Activated naive CD4-positive, alpha-beta T cell treated with anti-CD3 and anti-CD28 coated beads for 36 hours (primary cell): ENCODE measurements around the gene STAT4. TPM values are rescaled to one million over a fixed set of nuclear protein-coding genes. Genes with fewer than 3 reads are reported as not detected.

Source experiments
- CTCF ChIA-PET: fragments of 350-600 bp; sonication (Branson Sonifier 250); formaldehyde crosslinking; loops from one replicate; lab custom pipeline; 2021; ENCODE audit warnings: antibody characterized with exemption; lab: Charles Lee
- DNase-seq: peaks from one replicate; pipeline ENCODE4 v3.0.0-alpha.2; 2020
- H3K27ac Mint-ChIP-seq: one replicate; pipeline ENCODE4 v1.8.0; 2021; ENCODE audit warnings: mild to moderate bottlenecking, mixed read lengths
- H3K27me3 Mint-ChIP-seq: one replicate; pipeline ENCODE4 v1.8.0; 2021; ENCODE audit warnings: low read depth, mixed read lengths
- H3K36me3 Mint-ChIP-seq: one replicate; pipeline ENCODE4 v1.8.0; 2021; ENCODE audit warnings: low read depth, mixed read lengths
- H3K4me1 Mint-ChIP-seq: one replicate; pipeline ENCODE4 v1.8.0; 2021; ENCODE audit warnings: low read depth, mixed read lengths
- H3K4me3 Mint-ChIP-seq: one replicate; pipeline ENCODE4 v1.8.0; 2021; ENCODE audit warnings: mild to moderate bottlenecking, moderate library complexity, mixed read lengths
- H3K9me3 Mint-ChIP-seq: one replicate; pipeline ENCODE4 v1.8.0; 2021; ENCODE audit warnings: mixed read lengths
- intact Hi-C: fragments of 100-400 bp; cut with micrococcal nuclease; formaldehyde crosslinking; loops from one replicate; pipeline ENCODE4 v1.15.1; 2023
- total RNA-seq, 2 experiments: library from RNA; stranded (reverse); gene quantifications; one replicate each; pipeline ENCODE4 v1.2.3, GENCODE V29; 2021

Gene STAT4
- total RNA-seq, 2 experiments from 2014 or later = 53.9 to 54.6 TPM

GRCh38 chr2:191184457-191184856 is 33.7 kb upstream of the STAT4 start:
- Mint-ChIP-seq H3K27me3 (no peaks in the 10 kb centered on the region), H3K4me1 (peaks cover 44% of the 10 kb centered on the region), H3K9me3 (no peaks in the 10 kb centered on the region), H3K36me3 (no peaks in the 10 kb centered on the region), H3K4me3 (no peak overlapping the region), H3K27ac (no peak overlapping the region)
- intact Hi-C loops = no loop called here
- DNase-seq = no peak
- CTCF ChIA-PET = interaction anchor here (0.7 kb wide), 1 partner anchor 59 kb away, joined by 3 read pairs; no protein-coding TSS in a partner anchor

DNA sequence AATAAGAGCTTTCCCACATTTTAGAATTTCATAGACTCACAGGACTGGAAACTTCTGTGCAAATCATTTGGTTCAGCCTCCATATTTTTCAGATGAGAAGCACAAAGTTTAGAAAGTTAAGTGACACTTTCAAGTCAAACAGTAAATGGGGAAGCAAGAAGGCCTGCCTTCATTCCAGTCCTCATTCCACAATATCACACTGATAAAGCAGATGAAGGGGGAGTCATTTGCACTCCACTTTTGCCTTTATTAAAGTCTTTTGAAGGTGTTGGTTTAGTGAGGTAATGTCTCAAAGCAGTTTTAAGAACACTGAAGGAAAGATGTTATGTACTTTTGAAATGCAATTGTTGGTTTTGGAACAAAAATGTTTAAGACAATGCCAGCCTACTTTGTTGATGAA is 32.7 kb upstream of the STAT4 start:
- H3K4me3 Mint-ChIP-seq = no peak overlapping the region
- DNase-seq = no peak

GRCh38 chr2:191183081-191183480 is 32.3 kb upstream of the STAT4 start:
- H3K9me3 Mint-ChIP-seq = no peaks in the 10 kb centered on the region
- no peaks in the 10 kb centered on the region for H3K27me3 Mint-ChIP-seq
- no peak overlapping the region for H3K27ac Mint-ChIP-seq
- DNase-seq = no peak
- CTCF ChIA-PET = interaction anchor here (0.6 to 1.1 kb wide), 2 partner anchors 28 to 134 kb away, joined by 3 read pairs; no protein-coding TSS in a partner anchor
- no peaks in the 10 kb centered on the region for H3K36me3 Mint-ChIP-seq
- intact Hi-C loops = no loop called here
- H3K4me1 Mint-ChIP-seq = peaks cover 30% of the 10 kb centered on the region
- no peak overlapping the region for H3K4me3 Mint-ChIP-seq

More for the DNA sequence above, 32.7 kb upstream of the STAT4 start:
- peaks cover 35% of the 10 kb centered on the region for H3K4me1 Mint-ChIP-seq
- intact Hi-C loops = no loop called here
- H3K36me3 Mint-ChIP-seq = no peaks in the 10 kb centered on the region
- H3K27me3 Mint-ChIP-seq = no peaks in the 10 kb centered on the region
- H3K27ac Mint-ChIP-seq = no peak overlapping the region
- H3K9me3 Mint-ChIP-seq = no peaks in the 10 kb centered on the region
- CTCF ChIA-PET = interaction anchor here (0.6 to 1.1 kb wide), 2 partner anchors 29 to 134 kb away, joined by 3 read pairs; no protein-coding TSS in a partner anchor

GRCh38 chr2:191180713-191181112 is 29.9 kb upstream of the STAT4 start:
- H3K9me3 Mint-ChIP-seq = no peaks in the 10 kb centered on the region
- H3K27me3 Mint-ChIP-seq = no peaks in the 10 kb centered on the region
- CTCF ChIA-PET = no interaction called here
- H3K4me1 Mint-ChIP-seq = peaks cover 35% of the 10 kb centered on the region
- H3K27ac Mint-ChIP-seq = no peak overlapping the region
- intact Hi-C loops = loop anchor here (1.0 kb wide), 1 partner anchor 8 kb away; no protein-coding TSS in a partner anchor
- no peak overlapping the region for H3K4me3 Mint-ChIP-seq
- DNase-seq = peak; percentile 29
- no peaks in the 10 kb centered on the region for H3K36me3 Mint-ChIP-seq

DNA sequence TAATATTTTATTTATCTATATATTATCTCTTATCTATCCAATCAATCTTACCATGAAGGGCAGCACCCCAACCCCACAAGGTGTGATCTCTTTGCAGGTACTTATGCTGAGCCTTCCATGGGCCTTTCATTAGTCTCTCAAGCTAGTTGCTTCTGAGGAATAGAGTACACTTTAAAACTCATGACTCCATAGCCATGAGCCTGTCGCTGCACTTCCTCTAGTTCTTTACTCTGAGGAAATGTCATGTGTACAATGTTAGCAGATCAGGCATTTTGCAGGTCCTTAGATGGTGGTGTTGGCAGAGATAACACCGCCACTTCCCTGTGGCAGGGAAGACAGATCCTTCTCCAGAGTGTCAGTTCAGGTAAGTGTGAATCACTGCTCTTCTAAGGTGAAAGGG is 29.5 kb upstream of the STAT4 start:
- CTCF ChIA-PET = no interaction called here
- intact Hi-C loops = loop anchor here (1.0 kb wide), 1 partner anchor 8 kb away; no protein-coding TSS in a partner anchor
- Mint-ChIP-seq H3K27ac (no peak overlapping the region), H3K36me3 (no peaks in the 10 kb centered on the region), H3K4me1 (peaks cover 39% of the 10 kb centered on the region), H3K9me3 (no peaks in the 10 kb centered on the region), H3K4me3 (no peak overlapping the region), H3K27me3 (no peaks in the 10 kb centered on the region)
- DNase-seq = no peak

DNA sequence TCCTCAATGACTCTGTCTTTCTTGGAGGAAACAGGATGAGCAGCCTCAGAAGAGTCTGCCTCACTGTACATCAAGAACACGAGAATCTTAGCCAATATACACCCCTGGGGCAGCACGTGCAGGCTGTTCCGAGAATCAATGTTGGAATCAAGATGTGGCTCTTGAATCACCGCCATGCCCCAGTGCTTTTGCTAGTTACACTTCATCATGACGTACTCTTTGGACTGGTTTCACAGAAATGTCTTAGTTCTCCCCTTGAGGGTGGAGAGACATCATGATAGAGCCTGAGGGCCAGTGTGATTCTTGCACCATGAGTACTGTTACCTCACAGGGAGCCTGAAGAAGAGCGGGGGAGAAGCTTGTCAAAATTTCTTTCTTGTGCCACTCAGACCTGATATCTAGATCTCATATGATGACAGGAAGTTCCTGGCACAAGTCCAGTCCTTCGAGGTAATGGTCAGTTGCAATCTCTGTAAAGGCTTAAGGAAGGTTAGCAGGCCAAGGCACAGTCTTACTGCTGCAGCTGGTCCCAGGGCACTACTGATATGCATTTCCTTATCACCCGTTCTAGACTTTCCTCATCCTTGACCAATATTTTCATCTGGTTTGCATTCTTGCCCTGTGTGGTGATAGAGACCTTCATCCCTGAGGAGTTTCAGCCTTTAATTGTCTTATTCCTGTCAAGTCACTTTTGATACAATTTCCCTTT is 28.2 kb upstream of the STAT4 start:
- no peaks in the 10 kb centered on the region for H3K36me3 Mint-ChIP-seq
- no peaks in the 10 kb centered on the region for H3K9me3 Mint-ChIP-seq
- CTCF ChIA-PET = interaction anchor here (1.6 kb wide), 1 partner anchor 127 kb away, joined by 3 read pairs; no protein-coding TSS in a partner anchor
- H3K4me3 Mint-ChIP-seq = no peak overlapping the region
- no peak overlapping the region for H3K27ac Mint-ChIP-seq
- no peak for DNase-seq
- no peaks in the 10 kb centered on the region for H3K27me3 Mint-ChIP-seq
- intact Hi-C loops = no loop called here
- H3K4me1 Mint-ChIP-seq = peaks cover 38% of the 10 kb centered on the region

DNA sequence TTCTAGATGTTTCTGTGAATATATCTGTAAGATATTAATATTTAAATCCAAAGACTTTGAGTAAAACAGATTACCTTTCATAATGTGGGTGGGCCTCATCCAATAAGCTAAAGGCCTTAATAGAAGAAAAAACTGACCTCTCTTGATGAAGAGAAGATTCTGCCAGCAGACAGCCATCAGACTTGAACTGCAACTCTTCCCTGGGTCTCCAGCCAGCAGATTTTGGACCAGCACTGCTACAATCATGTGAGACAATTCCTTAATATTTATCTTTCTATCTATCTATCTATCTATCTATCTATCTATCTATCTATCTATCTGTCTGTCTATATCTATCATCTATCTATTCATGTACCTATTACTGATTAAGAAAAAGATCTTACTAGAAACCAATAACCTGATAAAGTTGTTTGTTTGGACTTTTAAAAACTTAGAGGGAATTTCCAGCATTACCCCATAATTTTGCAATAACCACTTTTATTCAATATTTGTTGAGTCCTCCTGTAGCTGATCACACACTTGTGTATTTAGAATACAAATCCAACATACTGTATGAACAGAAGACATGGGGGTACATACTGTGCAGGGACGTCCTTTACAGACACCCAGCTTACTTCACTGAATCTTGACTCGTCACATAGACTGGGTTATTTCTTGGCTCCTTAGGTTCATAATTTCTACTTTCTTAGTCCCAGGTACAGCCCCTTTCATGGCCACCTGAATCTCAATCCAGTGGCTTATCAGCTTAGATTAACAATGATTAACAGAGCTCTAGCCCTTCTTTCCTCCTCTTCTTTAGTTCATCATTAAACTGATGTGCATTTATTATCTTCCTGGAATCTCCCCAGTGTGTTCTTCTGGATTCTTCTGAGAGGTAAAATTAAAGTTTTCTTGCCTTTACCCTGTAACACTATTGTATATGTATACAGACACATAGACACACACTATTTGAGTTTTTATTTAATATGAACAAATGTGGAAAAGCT is 27.2 kb upstream of the STAT4 start:
- no peaks in the 10 kb centered on the region for H3K36me3 Mint-ChIP-seq
- no peak for DNase-seq
- H3K27me3 Mint-ChIP-seq = no peaks in the 10 kb centered on the region
- CTCF ChIA-PET = interaction anchor here (0.6 to 1.6 kb wide), 2 partner anchors 28 to 126 kb away, joined by 3 read pairs; no protein-coding TSS in a partner anchor
- H3K27ac Mint-ChIP-seq = no peak overlapping the region
- intact Hi-C loops = no loop called here
- H3K4me1 Mint-ChIP-seq = peaks cover 44% of the 10 kb centered on the region
- H3K9me3 Mint-ChIP-seq = no peaks in the 10 kb centered on the region
- no peak overlapping the region for H3K4me3 Mint-ChIP-seq

DNA sequence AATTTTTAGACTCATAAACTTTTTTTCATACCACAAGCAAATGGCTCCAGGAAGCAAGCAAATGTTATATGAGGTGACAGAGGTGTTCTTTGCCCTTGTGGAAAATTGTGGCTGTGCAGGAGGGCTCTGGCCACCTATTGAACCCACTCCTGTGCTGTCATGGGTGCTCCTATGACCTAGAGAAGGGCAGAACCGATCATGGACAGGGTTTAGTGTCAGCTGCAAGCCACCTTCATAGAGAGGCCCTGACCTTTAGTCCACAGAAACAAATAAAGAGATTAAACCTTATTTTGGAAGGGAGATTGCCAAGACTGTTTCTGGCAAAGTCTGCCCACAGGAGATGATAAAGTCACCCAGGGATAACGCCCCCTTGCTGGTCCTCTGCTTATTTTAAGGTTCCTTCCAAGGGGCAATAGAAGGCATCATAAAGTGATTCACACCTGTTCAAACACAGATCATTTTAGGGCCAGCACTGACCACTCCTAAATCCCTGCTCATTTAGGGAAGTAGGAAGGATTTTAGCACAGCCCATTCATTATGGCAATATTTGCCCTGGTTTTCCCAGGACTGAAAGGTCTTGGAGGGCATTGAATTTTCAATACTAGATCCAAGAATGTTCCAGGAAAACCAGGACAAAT is 26.1 kb upstream of the STAT4 start:
- no peaks in the 10 kb centered on the region for H3K9me3 Mint-ChIP-seq
- DNase-seq = no peak
- no peak overlapping the region for H3K27ac Mint-ChIP-seq
- H3K27me3 Mint-ChIP-seq = no peaks in the 10 kb centered on the region
- H3K36me3 Mint-ChIP-seq = no peaks in the 10 kb centered on the region
- peaks cover 54% of the 10 kb centered on the region for H3K4me1 Mint-ChIP-seq
- CTCF ChIA-PET = interaction anchor here (1.9 kb wide), 1 partner anchor 21 kb away, joined by 6 read pairs; no protein-coding TSS in a partner anchor
- intact Hi-C loops = no loop called here
- H3K4me3 Mint-ChIP-seq = no peak overlapping the region

- H3K27me3 Mint-ChIP-seq = no peaks in the 10 kb centered on the region
- no peaks in the 10 kb centered on the region for H3K36me3 Mint-ChIP-seq
- intact Hi-C loops = no loop called here
- CTCF ChIA-PET = interaction anchor here (0.8 to 1.9 kb wide), 4 partner anchors 14 to 124 kb away, joined by 3 to 6 read pairs (median 3); no protein-coding TSS in a partner anchor
- peaks cover 60% of the 10 kb centered on the region for H3K4me1 Mint-ChIP-seq
- no peak for DNase-seq
- H3K9me3 Mint-ChIP-seq = no peaks in the 10 kb centered on the region
- no peak overlapping the region for H3K27ac Mint-ChIP-seq
- H3K4me3 Mint-ChIP-seq = no peak overlapping the region
These were observed 25.5 kb upstream of the STAT4 start for GRCh38 chr2:191176305-191176704.

- H3K27ac Mint-ChIP-seq = no peak overlapping the region
These were observed 23.6 kb upstream of the STAT4 start for GRCh38 chr2:191174442-191174841.

GRCh38 chr2:191173206-191173605 is 22.4 kb upstream of the STAT4 start:
- Mint-ChIP-seq H3K4me3 (no peak overlapping the region), H3K36me3 (no peaks in the 10 kb centered on the region), H3K27me3 (no peaks in the 10 kb centered on the region), H3K27ac (no peak overlapping the region), H3K4me1 (peaks cover 74% of the 10 kb centered on the region), H3K9me3 (no peaks in the 10 kb centered on the region)
- peak; percentile 37 for DNase-seq
- intact Hi-C loops = loop anchor here (5.0 kb wide), 1 partner anchor 444 kb away; no protein-coding TSS in a partner anchor
- CTCF ChIA-PET = interaction anchor here (0.6 to 2.6 kb wide), 6 partner anchors 14 to 220 kb away, joined by 3 to 12 read pairs (median 3); no protein-coding TSS in a partner anchor

More at GRCh38 chr2:191174442-191174841, 23.6 kb upstream of the STAT4 start:
- CTCF ChIA-PET = interaction anchor here (1.0 to 2.6 kb wide), 5 partner anchors 12 to 122 kb away, joined by 3 to 12 read pairs (median 6); no protein-coding TSS in a partner anchor
- peaks cover 70% of the 10 kb centered on the region for H3K4me1 Mint-ChIP-seq
- no peaks in the 10 kb centered on the region for H3K36me3 Mint-ChIP-seq
- H3K27me3 Mint-ChIP-seq = no peaks in the 10 kb centered on the region
- H3K4me3 Mint-ChIP-seq = no peak overlapping the region
- no peaks in the 10 kb centered on the region for H3K9me3 Mint-ChIP-seq
- intact Hi-C loops = loop anchor here (5.0 kb wide), 1 partner anchor 443 kb away; no protein-coding TSS in a partner anchor
- DNase-seq = no peak
